RWPE1 (cell line): Measurements from ENCODE around the gene MIOS.

ENCODE experiments used
- CTCF ChIA-PET: fragments of 350-600 bp; sonication (Branson Sonifier 250); formaldehyde crosslinking; extraction: SDS; loops from one replicate; lab custom pipeline; 2021; lab: Yijun Ruan, JAX
- POLR2A ChIA-PET: fragments of 400-600 bp; formaldehyde crosslinking; extraction: SDS; loops from one replicate; lab custom pipeline; 2020; ENCODE audit warnings: antibody characterized with exemption; ENCODE audit not compliant: low non-redundant PET; lab: Yijun Ruan, JAX
- DNase-seq: peaks from one replicate; pipeline ENCODE4 v3.0.0; 2012; ENCODE audit warnings: low spot score
- H3K27ac ChIP-seq: fragments of 450-650 bp; 2 replicates; pipeline ENCODE4 v1.5.1; 2017
- TF ChIP-seq, protein P1 (sequence below): fragments of 450-650 bp; conservative IDR thresholded peaks from 2 replicates; pipeline ENCODE4 v1.5.1; 2017; ENCODE audit warnings: low read depth, mild to moderate bottlenecking

The MIOS gene

DNA sequence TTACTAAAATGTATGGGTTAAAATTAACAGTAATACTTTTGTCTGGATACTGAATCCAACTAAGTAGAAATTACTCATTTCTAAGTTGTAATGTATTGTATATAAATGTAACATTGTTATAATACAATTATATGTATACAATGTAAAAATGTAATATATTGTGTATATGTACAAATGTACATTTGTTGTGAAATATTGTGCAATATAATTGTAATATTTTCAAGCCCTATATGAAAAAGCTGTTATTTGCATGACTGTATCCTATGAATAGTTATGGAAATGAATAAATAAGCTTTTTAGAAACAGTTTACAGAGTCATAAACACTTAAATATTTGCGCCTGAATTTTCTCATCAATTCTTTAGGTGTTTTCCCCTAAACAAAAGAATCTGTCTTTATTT is 53.6 kb downstream of the MIOS start:
- no peak for DNase-seq
- CTCF ChIA-PET, result no interaction called here
- TF ChIP-seq, protein P1, sequence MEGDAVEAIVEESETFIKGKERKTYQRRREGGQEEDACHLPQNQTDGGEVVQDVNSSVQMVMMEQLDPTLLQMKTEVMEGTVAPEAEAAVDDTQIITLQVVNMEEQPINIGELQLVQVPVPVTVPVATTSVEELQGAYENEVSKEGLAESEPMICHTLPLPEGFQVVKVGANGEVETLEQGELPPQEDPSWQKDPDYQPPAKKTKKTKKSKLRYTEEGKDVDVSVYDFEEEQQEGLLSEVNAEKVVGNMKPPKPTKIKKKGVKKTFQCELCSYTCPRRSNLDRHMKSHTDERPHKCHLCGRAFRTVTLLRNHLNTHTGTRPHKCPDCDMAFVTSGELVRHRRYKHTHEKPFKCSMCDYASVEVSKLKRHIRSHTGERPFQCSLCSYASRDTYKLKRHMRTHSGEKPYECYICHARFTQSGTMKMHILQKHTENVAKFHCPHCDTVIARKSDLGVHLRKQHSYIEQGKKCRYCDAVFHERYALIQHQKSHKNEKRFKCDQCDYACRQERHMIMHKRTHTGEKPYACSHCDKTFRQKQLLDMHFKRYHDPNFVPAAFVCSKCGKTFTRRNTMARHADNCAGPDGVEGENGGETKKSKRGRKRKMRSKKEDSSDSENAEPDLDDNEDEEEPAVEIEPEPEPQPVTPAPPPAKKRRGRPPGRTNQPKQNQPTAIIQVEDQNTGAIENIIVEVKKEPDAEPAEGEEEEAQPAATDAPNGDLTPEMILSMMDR, result no peak
- POLR2A ChIA-PET, result no interaction called here
- no peak overlapping the region for H3K27ac ChIP-seq

DNA sequence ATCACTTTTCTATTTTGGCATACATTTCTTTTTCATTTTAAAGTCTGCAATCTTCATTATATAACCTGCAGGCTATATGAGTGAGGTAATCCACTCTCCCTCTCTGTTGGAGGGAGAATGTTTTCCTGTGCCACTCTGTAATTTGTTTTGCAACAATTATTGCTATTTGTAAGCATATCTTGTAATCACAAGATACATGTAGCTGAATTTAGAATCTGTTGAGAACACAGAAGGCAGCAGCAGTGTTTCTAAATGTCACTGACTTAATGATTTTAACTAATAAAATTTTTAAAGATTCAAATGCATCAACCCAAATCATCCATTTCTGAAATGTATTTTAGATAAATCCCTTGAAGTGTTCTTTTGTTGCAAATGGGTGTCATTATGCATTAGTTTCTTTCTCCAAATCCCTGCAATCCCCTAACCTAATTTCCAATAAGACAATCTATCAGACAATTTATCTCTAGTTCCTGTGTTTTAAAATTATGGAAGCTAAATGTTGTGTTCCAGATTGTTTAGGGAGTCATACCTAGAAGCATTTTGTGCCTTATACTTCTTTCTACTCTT is 54.0 kb downstream of the MIOS start:
- TF ChIP-seq, protein P1, result no peak
- ChIA-PET CTCF (no interaction called here), POLR2A (no interaction called here)
- DNase-seq, result no peak
- no peak overlapping the region for H3K27ac ChIP-seq

DNA sequence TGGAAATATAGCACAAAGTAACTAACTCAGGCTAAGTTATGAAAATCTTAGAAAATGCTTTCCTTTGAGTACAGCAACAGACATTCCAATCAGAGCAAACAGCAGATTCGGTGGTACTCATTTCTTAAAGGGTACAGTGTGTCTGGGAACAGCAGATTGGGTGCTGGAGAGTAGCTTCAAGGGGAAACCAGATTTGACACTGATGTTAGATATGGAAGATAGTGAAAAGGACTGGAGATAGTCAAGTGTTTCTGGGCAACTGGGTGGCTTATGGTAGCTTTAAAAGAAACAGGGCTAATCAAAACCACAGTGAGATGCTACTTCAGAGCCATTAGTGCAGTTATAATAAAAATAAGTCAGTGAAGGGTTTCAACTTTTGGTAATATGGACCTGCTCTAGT is 61.8 kb downstream of the MIOS start:
- no peak for DNase-seq
- TF ChIP-seq, protein P1, result no peak
- no peak overlapping the region for H3K27ac ChIP-seq
- ChIA-PET POLR2A (no interaction called here), CTCF (no interaction called here)

DNA sequence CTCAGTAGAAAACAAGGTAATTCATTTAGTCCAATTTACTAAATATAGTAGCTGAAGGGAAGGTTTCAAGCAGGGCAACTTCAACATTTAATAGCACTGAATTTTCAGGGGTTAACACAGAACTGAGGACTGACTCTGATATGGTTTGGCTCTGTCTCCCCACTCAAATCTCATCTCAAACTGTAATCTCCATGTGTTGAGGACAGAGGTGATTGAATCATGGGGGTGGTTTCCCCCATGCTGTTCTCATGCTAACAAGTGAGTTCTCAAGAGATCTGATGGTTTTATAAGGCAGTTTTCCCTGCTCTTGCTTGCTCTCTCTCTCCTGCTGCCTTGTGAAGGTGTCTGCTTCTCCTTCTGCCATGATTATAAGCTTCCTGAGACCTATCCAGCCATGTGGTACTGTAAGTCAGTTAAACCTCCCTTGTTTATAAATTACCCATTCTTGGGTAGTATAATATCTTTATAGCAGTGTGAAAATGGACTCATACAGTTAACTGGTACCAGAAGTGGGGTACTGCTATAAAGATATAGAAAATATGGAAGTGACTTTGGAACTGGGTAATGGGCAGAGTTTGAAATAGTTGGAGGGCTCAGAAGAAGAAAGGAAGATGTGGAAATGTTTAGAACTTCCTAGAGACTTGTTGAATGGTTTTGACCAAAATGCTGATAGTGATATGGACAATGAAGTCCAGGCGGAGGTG is 64.1 kb downstream of the MIOS start:
- DNase-seq, result no peak
- no peak overlapping the region for H3K27ac ChIP-seq
- ChIA-PET CTCF (no interaction called here), POLR2A (no interaction called here)
- TF ChIP-seq, protein P1, result no peak

DNA sequence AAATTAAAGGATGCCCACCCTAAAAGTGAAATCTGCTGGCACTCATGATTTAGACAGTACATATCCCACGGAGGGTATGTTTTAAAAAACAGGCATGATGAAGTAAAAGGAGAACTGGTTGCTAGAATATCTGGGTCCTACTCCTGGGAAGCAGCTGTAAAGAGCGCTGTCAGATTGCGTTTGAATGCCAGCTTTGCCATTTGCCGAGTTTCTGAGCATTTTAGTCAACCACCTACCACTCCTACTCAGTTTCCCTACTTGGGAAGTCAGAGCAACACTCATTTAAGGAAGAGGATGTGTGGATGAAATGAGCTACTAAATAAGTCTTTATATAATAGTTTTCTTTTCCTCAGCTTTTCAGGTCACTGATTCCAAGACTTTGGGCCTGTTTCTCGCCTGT is 72.7 kb downstream of the MIOS start:
- DNase-seq, result no peak
- TF ChIP-seq, protein P1, result no peak
- no peak overlapping the region for H3K27ac ChIP-seq
- POLR2A ChIA-PET, result no interaction called here
- CTCF ChIA-PET, result interaction anchor here (0.7 kb wide), 1 partner anchor 335 kb away, joined by 4 read pairs; no protein-coding TSS in a partner anchor

DNA sequence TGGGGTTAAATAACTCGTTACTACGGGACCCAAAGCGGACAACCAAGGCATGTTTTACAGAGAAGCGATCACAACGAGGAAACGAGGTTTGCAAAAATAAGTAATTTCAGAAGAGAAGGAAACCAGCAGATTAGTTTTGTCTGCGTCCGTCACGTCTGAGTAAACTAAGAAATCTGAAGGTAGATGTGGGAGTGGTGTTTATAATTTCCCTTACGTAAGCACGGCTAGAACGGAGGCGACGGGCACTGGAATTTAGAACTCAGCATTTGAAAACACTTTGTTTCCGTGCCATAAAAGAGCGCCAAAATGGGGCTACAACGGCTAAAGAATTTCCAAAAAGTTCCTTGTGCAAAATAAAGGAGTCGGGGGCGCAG is 73.2 kb downstream of the MIOS start:
- DNase-seq, result peak; percentile 23
- POLR2A ChIA-PET, result no interaction called here
- TF ChIP-seq, protein P1, result no peak
- CTCF ChIA-PET, result interaction anchor here (0.7 kb wide), 1 partner anchor 335 kb away, joined by 4 read pairs; no protein-coding TSS in a partner anchor
- H3K27ac ChIP-seq, result peak overlapping the region; percentile 87
